Stimulated activated CD4-positive, alpha-beta T cell treated with anti-CD3 and anti-CD28 coated beads, Interleukin-4, amount 100 ng/mL, for 1 hour (primary cell): ENCODE data around the gene TXNRD3.

Experiments used
- DNase-seq: peaks from one replicate; pipeline ENCODE4 v3.0.0-alpha.2; 2020

Gene TXNRD3

DNA sequence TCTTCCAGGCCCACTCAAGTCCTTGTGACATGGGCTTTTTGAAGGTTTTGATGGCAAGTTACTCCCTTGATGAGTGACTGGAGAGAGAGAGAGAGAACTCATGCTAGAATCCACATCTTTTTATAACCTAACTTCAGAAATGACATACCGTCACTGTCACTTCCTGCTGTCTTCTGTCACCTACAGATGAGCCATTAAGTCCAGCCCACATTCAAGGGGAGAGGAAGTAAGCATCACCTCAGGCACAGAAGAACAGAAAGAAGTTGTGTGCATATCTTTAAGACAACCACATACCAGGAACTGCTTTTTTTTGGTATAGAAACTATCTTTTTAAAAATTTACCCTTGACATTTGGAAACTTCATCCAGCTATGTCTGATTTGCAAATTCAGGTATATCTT, 16.6 kb upstream of the TXNRD3 start:
- DNase-seq, result no peak

DNA sequence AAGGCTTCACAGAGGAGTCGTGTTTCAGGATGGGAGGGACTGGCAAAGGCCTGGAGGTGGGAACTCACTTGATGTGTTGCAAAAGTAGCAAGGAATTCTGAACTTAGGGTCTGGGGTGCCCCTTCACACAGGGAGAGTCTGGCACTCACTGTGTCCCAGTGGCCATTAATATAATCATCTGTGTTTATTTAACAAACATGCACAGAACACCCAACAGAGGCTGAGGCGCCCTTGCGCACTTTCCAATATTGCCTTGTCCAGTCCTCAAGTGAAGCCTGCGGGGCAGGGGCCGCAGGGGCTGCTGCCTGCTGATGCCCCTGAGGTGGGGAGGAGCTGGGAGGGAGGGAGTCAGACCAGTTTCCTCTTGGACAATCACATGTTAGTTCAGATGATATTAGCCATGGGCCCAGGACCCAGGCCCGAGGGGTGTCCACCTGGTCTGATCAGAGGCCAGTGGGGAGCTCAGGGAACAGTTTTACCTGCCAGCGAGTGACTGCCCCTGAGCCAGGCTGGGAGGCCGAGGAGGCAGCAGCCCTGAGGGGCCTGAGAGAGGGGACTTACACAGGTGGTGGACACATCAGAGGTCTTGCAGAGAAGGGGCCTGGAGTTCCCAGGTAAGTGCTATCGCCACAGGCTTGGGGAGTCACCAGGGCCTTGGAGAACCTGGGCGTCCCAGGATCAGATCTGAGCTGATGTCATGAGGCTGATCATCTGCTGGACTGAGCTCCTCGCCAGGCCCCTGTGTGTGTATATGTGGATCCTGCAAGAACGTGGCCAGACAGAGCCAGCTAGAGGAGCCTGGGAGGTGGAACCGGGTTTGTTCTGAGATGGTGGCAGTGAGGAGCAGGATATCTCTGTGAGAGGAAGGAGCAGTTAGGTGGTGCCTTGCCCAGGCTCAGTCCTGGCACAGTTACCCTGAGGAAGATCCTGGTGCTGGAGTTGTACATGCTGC, 13.8 kb upstream of the TXNRD3 start:
- no peak for DNase-seq

DNA sequence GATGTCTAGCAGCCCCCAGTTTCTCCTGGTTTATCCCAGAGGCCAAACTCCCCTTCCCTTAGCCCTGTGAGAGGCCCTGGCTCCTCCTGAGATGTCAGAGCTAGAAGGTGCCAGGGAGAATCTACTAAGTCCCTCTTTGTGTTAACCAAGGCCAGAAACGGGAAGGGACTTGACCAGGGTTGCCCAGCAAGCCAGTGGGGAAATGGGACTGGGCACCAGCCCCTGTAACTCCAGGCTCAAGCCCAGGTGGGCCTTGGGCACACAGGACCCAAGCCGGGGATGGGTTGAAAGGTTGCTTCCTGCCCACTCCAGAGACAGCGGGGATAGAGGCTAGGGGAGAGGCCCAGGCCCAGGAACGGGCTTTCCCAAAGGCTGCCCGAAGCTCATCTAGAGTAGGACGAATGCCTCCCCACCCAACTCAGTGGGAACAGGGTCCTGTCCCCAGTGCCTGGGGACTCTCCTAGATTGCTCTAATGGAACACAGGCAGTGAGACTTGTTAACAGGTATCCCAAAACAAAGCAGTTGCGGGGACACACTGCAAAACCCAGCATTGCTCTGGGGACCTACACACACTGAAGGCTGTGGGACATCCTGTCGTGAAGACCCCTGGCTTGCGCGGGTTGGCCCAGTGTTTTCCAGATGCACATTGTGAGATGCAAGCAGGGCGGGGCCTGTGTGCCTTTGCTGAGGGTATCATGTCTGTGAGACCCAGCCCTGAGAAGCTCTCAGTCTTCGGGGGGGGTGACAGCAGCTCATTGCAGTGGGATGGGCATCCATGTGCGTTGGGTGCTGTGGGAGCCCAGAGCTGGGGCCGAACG, 12.9 kb upstream of the TXNRD3 start:
- DNase-seq, result no peak

DNA sequence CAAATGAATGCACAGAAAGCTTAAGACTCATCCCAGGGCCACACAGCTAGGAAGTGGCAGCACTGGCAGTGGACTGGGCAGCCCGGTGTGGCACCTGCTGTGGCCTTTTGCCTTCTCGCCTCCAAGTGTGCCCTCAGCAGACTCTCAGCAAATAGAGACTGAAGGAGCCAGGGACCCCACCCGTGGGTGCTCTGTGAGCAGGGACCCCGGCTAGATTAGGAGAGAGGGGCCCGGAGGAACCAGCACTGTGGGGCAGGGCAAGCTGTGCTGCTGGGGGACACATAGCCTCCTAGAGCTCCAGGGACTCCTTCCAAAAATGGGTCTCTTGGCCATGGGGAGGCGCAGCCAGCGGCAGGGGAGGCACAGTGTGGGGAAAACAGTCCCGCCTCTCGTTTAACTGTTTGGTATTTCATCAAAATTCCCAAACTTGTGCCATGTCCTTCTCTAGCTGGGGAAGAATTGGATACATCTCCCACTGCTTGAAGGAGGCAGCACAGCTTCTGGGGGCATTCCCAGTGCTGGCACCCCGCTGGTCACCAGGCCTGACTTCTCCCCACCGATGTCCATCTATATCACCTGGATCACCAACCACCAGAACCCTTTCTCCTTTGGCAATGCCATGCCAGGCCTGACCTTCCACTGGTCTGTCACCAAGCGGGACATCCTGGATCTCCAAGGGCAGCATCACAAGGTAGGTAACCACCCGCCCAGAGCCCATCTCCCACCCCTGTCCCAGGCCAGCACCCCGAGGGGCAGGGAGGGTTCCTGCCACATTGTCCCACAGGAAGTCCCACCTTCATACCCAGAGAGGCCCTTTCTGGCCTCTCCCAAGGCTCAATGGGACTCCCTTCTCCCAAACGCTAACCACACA, 12.0 kb upstream of the TXNRD3 start:
- no peak for DNase-seq

DNA sequence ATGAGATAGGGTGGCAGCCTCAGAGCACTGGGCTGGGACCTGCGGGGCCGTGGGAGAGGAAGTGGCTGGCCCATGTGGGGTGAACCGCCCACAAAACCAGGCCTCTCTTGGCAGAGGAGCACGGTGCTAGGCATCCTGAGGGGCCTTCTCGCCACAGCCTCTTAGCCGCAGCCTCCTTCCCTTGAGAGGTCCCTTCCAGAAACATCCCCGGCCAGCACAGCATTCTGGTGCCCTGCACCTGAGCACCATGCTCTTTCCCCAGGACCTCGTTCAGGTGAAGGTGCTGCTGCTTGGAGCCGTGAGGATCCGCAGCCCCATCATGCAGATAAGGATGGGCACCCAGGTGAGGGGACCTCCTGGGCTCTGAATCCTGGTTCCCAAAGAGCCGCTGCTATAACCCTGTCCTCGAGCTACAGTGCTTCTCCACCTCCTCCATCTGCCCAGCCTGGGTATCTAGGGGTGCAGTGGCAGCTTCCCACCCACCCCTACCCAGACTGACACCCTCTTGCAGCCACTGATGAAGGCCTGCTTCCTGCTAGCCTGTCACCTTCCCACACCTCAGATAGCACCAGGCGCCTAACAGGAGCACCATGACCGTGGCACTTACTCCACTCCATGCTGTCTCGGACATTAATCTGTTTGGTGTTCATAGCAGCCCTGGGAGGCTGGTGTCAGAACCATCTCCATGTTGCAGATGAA, 11.2 kb upstream of the TXNRD3 start:
- no peak for DNase-seq

DNA sequence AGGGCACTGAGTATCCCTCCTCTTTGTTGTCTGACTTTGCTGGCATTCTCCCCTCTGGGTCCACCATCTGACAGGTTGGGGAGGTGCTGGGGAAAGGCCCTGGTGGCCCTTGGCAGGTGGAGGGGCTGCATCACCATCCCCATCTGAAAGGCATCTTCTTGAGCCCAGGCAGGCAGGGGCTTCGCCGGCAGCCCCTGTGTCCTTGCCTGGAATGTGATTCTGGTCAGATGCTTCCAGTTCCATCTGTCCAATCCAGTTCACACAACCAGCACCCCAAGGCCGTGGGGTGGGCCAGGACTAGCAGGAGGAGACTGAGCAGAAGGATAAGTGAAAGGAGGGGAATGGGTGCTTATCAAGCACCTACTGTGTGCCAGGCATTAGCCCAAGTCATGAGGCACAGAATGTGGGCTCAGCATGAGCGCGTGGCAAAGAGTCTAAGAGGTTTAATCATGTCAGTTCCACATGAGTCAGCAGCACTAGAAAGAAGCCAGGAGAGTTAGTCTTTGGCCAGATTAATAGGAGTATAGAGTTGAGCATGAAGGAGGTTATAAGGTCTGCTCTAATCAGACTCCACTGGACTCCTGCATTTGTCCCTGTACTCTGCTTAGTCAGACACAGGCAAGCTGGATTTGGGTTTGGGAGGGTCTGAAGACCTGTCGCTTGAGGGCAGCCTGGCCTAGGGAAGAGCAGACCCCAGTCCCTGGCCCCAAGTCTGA, 10.5 kb upstream of the TXNRD3 start:
- DNase-seq, result no peak

DNA sequence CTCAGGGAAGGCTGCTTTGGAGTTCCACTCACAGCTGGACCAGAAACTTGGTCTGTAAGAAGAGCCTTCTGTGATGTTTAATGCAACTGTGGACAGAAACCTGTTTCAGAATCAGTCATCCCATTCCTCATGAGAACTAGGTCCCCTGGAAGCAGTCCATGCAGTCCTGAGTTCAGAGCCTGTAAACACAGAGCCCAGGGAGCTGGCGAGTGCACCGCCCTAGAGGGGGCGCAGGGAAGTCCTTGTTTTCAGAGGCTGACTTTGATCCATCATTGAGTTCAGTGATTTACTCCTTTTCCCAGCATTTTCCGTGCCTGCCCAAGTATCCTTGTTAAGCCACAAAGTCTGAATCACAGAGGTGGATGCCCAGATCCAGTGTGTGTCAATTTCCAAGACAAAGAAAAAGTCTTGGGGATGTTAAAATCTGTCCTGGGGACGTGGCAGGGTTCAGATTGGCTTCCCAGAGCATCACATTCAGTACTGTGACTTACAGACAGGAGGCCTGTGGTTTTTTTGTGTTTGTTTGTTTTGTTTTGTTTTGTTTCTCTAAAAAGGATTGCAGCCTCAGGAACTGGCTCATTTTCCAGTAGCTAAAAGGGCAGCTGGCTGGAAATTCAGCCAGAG, 9.8 kb upstream of the TXNRD3 start:
- no peak for DNase-seq

DNA sequence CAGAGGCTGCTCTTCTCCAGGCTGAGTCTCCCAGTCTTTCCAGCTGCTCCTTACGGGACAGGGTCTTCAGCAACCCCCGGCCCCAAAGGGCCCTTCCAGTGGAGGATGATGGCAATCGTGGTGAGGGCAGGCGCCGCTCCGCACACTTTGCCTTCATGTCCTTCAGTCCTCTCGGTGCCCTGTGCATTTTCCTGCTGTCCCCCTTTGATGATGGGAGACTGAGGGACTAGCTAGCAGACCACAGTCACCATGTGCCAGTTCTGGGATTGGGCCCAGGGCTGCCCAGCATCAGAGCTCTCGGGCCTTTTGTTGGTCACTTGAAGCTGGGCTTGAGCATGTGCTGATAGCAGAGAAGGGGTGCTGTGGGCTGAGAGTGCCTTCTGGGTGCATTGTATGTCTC, 8.8 kb upstream of the TXNRD3 start:
- DNase-seq, result no peak

DNA sequence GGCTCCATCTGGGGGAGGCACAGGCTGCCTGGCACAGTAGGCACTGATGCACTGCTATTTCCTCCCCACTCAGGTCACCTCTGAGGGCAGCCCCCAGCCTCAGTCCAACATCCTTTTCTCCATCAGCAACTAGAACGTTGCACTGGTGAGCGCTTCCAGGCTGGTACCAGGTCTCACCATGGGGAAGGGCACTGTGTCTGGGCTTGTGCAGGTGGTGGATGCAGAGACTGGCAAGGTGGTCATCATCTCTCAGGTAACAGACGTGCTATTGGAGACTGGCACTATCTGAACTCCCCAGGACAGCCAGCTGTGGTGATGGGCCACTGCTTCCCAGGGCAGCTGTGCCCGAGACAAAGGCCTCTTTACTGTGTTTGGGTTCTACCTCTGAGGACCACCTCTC, 8.3 kb upstream of the TXNRD3 start:
- no peak for DNase-seq

DNA sequence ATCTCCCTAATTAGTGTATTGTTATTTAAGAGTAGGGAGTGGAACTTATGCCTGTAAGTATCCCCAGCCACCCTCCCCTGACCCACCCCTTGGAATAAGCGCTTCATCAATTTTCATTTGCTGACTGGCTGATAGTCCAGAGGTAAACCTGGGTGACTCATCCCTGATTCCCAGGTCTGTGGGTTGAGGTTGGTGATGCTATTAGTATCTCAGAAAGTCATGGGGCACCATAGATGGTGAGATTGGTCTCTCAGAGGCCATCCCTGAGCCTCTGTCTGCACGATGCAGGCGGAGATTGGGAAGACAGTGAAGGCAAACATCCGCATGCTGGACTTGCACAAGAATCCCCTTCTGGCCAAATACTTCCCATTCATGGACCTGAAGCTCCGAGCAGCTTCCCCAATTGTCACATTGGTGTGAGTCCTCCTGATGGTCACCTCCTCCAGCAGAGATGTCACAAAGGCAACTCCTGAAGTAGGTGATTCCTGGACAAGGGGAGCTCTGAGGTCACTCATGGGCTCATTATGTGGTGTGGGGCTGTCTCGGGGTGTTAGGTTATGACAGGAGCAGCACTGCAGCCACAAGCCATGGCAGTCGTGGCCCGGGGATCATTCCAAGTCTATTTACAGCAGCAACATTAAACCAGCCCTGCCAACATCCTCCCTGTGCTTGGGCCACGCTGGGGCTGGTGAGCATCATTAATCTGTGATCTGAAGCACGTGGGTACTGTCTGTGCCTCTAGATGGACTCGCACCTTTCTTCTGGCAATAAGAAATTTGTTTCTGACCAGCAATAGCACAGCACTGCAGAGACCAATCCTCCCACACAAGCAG, 6.8 kb upstream of the TXNRD3 start:
- DNase-seq, result no peak

DNA sequence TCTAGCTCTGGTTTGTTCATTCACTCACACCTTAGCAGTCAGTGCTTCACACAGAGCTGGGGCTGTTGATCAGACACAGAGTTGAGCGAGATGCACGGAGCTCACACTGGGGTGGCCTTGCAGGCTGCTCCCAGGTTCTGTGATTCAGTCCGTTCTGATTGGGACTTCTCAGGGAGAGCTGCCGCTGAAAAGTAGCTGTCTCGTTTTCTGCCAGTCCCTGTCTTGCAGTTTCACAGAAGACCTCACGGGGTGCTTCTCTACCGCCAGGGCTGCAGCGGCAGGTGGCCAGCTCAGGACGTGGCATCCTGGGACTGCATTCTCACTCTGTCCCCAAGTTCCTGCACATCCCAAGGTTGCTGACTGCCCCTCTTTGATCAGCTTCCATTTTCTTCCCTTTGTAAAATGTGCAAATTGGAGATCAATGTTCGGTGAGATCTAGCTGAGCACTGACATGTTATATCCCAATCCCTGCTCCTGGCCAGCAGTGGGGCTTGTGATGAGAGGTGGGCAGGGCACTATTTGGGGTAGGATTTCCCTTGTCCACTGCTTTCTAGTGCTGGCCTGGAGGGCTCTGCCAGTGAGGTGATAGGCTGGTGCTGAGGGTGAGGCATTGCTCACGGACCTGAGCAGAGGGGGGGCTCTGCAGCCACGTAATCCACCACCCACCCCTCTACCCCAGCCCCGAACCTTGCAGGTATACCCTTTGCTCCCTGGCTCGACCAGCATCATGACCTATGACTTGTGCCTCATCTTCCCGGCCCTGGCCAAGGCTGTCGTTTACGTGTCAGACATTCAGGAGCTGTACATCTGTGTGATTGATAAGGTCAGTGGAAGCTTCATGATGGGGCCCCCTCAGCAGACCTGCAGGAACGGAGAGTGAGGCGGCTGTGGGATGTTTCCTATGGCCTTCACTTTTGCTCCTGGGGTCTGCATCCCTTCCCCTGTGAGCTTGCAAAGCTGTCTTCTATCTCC, 5.3 kb upstream of the TXNRD3 start:
- no peak for DNase-seq

DNA sequence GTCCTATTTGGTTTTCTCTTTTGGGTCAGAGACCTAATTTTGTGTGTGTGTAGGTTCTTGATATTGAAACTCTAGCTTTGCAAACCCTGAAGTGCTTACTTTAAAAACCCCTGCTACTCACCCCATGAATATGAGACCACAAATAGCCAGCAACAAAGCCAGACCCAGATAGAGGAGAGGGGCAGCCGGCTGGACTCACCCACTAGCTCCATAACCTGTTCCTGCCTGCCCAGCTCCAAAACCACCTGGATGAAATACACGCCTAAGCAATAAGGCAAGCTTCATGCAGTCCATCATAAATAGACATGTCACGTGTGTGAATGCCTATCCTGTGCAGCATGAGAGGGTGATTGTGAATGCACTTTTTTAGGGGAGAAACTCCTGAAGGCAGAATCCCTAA, 3.7 kb upstream of the TXNRD3 start:
- DNase-seq, result no peak

DNA sequence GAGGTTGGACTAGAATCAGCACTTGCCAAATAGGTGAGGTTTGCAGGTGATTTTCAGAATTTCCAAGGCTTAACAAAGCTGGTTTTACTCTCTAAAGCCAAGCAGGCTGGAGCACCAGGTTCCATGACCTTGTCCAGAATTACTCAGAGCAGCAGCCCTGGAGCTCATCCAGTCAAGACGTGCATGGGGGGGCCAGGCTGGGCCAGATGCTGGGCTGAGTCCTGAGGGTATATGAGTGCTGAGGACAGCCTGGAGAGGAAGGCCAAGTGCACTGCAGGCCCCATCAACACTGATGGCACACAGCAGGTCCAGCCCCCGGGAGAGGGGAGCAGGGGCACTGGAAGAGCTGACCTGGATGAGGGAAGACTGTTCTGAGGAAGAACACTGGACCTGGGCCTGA, 3.0 kb upstream of the TXNRD3 start:
- no peak for DNase-seq

DNA sequence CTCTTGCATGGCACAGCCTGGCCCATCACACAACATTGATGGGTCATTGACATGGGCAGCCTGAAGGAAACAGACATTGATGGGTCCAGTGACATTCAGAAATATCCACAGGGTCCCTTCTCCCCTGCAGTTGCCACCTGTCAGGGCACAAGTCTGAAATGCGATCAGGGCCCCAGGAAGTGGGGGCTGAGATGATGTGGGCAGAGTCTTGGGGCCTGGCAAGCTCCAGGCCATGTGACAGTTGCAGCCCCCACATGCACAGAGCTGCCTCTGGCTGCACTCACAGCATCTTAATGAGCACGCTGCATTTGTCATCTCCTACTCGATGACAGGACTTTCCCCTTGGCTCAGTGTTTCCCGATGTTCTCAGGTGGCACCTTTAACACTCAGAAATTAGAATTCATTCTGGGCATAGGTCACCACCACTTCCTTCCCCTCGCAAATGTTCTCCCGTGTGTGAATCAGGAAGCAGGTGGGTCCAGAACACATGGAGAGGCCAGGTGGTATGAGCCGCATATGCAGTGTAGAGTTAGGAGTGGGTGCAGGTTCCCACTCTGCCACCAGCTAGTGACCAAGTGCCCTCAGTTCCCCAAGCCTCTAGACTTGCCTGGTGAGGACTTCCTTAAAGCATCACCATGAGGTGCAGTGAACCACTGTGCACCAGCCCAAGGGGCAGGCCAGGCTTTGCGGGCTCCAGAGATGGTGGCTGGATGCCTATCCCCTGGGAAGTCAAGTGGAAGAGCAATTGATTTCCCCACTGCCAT, 1.6 kb upstream of the TXNRD3 start:
- no peak for DNase-seq

DNA sequence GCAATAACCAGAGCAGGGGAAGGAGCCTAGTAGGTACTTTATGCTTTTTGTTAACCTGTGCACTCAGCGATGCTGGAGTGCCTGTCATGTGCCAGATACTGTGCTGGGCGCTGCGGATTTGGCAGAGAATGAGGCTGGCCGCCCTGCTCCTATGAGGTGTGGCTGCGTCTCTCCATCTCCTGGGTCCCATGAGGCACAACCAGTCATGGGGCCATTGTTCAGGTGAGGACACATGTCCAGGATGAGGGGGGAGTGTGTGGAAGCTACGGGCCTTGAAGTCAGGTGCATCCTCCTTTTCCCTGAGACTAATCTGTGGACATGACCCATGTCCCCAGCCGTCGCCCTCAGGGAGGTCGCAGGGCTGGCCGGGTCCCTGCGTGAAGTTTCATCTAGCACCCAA, 963 bp upstream of the TXNRD3 start:
- DNase-seq, result no peak

DNA sequence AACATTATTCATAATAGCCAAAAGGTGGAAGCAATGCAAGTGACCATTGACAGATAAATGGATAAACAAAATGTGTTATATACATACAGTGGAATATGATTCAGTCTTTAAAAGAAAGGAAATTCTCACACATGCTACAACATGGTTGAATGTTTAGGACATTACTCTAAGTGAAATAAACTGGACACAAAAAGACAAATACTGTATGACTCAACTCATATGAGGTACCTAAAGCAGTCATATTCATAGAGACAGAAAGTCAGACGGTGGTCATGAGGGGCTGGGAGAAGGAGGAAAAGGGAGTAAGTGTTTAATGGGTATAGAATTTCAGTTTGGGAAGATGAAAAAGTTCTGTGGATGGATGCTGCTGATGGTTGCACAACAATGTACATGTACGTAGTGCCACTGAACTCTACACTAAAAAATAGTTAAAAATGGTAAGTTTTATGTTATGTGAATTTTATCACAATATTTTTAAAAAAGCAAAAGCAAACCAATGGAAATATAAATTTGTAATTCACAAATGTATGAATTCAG, 5.3 kb downstream of the TXNRD3 start:
- DNase-seq, result no peak

DNA sequence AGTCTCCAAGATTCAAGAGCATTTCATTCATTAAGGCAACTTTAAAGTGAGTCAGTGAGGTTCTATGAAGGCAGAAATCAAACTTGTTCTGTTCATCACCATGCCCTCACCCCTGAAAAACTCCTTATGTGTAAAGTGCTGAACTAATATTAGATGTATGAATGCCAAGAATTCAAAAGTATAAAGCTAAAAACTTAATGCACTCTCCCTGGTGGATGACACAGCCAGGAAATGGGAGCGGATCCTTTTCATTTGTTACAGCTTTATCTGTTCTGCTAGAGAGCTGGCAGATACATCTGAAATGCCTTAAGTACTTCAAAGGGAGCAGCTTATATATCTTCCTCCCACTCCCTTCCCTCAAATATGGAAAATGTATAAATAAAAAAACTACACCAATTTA, 8.2 kb downstream of the TXNRD3 start:
- DNase-seq, result no peak

DNA sequence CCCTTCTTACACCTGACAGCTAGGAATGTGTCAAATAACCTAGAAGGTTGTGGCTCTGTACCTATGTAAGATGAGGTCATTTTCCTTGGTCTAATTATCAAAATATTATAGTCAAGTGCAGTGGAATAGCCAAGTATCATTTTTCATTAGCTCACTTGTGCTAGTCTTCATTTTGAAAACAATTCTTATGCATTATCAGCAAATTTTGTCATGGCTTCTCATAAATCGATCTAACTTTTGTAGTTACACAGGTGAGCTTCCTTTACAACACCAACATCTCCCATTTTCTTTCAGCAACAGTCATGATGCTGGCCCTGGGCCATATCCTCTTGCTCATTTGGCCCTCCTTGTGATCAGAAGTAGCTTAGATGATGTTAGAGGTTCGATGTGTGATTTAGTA, 10.3 kb downstream of the TXNRD3 start:
- no peak for DNase-seq
